Progenitor cell of endocrine pancreas (in vitro differentiated cells): ENCODE data around the gene RNASEH1. TPM values are rescaled to one million over a fixed set of nuclear protein-coding genes. Genes with fewer than 3 reads are reported as not detected.

ENCODE experiments used
- DNase-seq: peaks from one replicate; pipeline ENCODE4 v3.0.0; 2021; ENCODE audit warnings: low spot score; ENCODE audit not compliant: unreplicated experiment
- H3K27ac Mint-ChIP-seq: 2 replicates; pipeline ENCODE4 v1.8.0; 2021; ENCODE audit warnings: mild to moderate bottlenecking, moderate library complexity, mixed read lengths
- H3K27me3 Mint-ChIP-seq: 2 replicates; pipeline ENCODE4 v1.8.0; 2021; ENCODE audit warnings: mixed read lengths
- H3K36me3 Mint-ChIP-seq: 2 replicates; pipeline ENCODE4 v1.8.0; 2022; ENCODE audit warnings: mixed read lengths; ENCODE audit not compliant: insufficient read depth
- H3K4me1 Mint-ChIP-seq: 2 replicates; pipeline ENCODE4 v1.8.0; 2021; ENCODE audit warnings: low read depth, mixed read lengths
- H3K4me3 Mint-ChIP-seq: 2 replicates; pipeline ENCODE4 v1.8.0; 2021; ENCODE audit warnings: low read depth, mild to moderate bottlenecking, moderate library complexity, mixed read lengths
- H3K9me3 Mint-ChIP-seq: 2 replicates; pipeline ENCODE4 v1.8.0; 2021; ENCODE audit warnings: low read depth, mixed read lengths
- CTCF ChIP-seq: fragments of 200-600 bp; sonication (generic); IDR thresholded peaks from one replicate; pipeline ENCODE4 v1.5.0; 2021; ENCODE audit warnings: antibody characterized with exemption, mild to moderate bottlenecking; ENCODE audit not compliant: unreplicated experiment
- total RNA-seq: library from RNA; stranded (reverse); gene quantifications from 2 replicates; pipeline ENCODE4 v1.2.1, GENCODE V29; 2021

The RNASEH1 gene
- total RNA-seq, 1 donor from 2014 or later, result 18.5 TPM

- Mint-ChIP-seq H3K9me3 (no peaks in the 10 kb centered on the region), H3K36me3 (peaks cover 1% of the 10 kb centered on the region), H3K4me1 (no peaks in the 10 kb centered on the region), H3K27ac (no peak overlapping the region), H3K4me3 (no peak overlapping the region), H3K27me3 (no peaks in the 10 kb centered on the region)
- no peak for DNase-seq
- no peak for TF ChIP-seq CTCF
Measured at GRCh38 chr2:3565117-3565516, 7.0 kb upstream of the RNASEH1 start.

- Mint-ChIP-seq H3K9me3 (no peaks in the 10 kb centered on the region), H3K27ac (no peak overlapping the region), H3K4me3 (no peak overlapping the region), H3K36me3 (peaks cover 1% of the 10 kb centered on the region), H3K27me3 (no peaks in the 10 kb centered on the region), H3K4me1 (peaks cover 6% of the 10 kb centered on the region)
- TF ChIP-seq CTCF, result no peak
- no peak for DNase-seq
Measured at GRCh38 chr2:3563521-3563976, 5.4 kb upstream of the RNASEH1 start.

- Mint-ChIP-seq H3K4me1 (peaks cover 12% of the 10 kb centered on the region), H3K36me3 (peaks cover 14% of the 10 kb centered on the region), H3K4me3 (peak overlapping the region; percentile 87), H3K27ac (peak overlapping the region; percentile 97), H3K27me3 (no peaks in the 10 kb centered on the region), H3K9me3 (no peaks in the 10 kb centered on the region)
- no peak for TF ChIP-seq CTCF
- DNase-seq, result no peak
Measured at GRCh38 chr2:3557639-3558204, 411 bp downstream of the RNASEH1 start.

- H3K4me3 Mint-ChIP-seq, result no peak overlapping the region
- peaks cover 29% of the 10 kb centered on the region for H3K36me3 Mint-ChIP-seq
- H3K27me3 Mint-ChIP-seq, result no peaks in the 10 kb centered on the region
- no peaks in the 10 kb centered on the region for H3K9me3 Mint-ChIP-seq
- no peak overlapping the region for H3K27ac Mint-ChIP-seq
- TF ChIP-seq CTCF, result no peak
- H3K4me1 Mint-ChIP-seq, result peaks cover 7% of the 10 kb centered on the region
- DNase-seq, result no peak
Measured at GRCh38 chr2:3553946-3554345, 4.2 kb downstream of the RNASEH1 start.

GRCh38 chr2:3547915-3548314, 10.2 kb downstream of the RNASEH1 start:
- H3K9me3 Mint-ChIP-seq, result no peaks in the 10 kb centered on the region
- no peak overlapping the region for H3K27ac Mint-ChIP-seq
- no peaks in the 10 kb centered on the region for H3K4me1 Mint-ChIP-seq
- no peak for TF ChIP-seq CTCF
- H3K4me3 Mint-ChIP-seq, result no peak overlapping the region
- H3K27me3 Mint-ChIP-seq, result no peaks in the 10 kb centered on the region
- no peak for DNase-seq
- H3K36me3 Mint-ChIP-seq, result peaks cover 39% of the 10 kb centered on the region
